Left lung (tissue), 10 donors: ENCODE data around the gene BAIAP3. TPM values are rescaled to one million over a fixed set of nuclear protein-coding genes. Genes with fewer than 3 reads are reported as not detected.
A peak's percentile ranks its signal among the peaks of the same experiment; 100 is the strongest.

Source experiments
- ATAC-seq: fragments of 200-7000 bp; cut with Tn5 transposase; one replicate; pipeline ENCODE4 v1.9.1; 2020; ENCODE audit warnings: moderate library complexity
- DNase-seq, 4 donors: peaks; one replicate each; pipeline ENCODE4 v3.0.0-alpha.2; 2013 to 2020
- H3K27ac ChIP-seq, 2 donors: fragments of 200-600 bp; sonication (generic) in 1 of 2; one replicate each; pipeline versions ENCODE4 v1.5.0 to v1.8.0; 2020 to 2021
- H3K27me3 ChIP-seq, 2 donors: fragments of 200-600 bp; sonication (generic) in 1 of 2; one replicate each; pipeline versions ENCODE4 v1.5.0 to v1.8.0; 2020 to 2021
- H3K36me3 ChIP-seq, 2 donors: fragments of 200-600 bp; sonication (generic) in 1 of 2; one replicate each; pipeline versions ENCODE4 v1.5.0 to v1.8.0; 2020 to 2021
- H3K4me1 ChIP-seq, 2 donors: fragments of 200-600 bp; one replicate each; pipeline ENCODE4 v1.8.0; 2021
- H3K4me3 ChIP-seq, 2 donors: fragments of 200-600 bp; sonication (generic) in 1 of 2; one replicate each; pipeline versions ENCODE4 v1.5.0 to v1.8.0; 2020 to 2021; ENCODE audit warnings: mild to moderate bottlenecking in 1 of 2
- H3K9me3 ChIP-seq, 2 donors: fragments of 200-600 bp; sonication (generic) in 1 of 2; one replicate each; pipeline versions ENCODE4 v1.5.0 to v1.8.0; 2020 to 2021
- CTCF ChIP-seq, 2 donors: fragments of 200-600 bp; sonication (generic) in 1 of 2; IDR thresholded peaks; one replicate each; pipeline versions ENCODE4 v1.5.0 to v1.8.0; 2021; ENCODE audit warnings: antibody characterized with exemption in 2 of 2
- intact Hi-C, 2 donors: fragments of 100-400 bp; cut with DNase I; formaldehyde crosslinking; loops; one replicate each; pipeline versions ENCODE4 v1.11.2 to v1.14.2; 2022
- polyA plus RNA-seq, 6 donors: library from polyadenylated mRNA; unstranded; fragments of 120-200 nt; gene quantifications; one replicate each; pipeline ENCODE4 v1.2.1, GENCODE V29; 2013; ENCODE audit not compliant: insufficient read length in 6 of 6
- total RNA-seq, 2 donors: library from RNA; stranded (reverse); fragmentation: NEBNext Ultra II Directional; extraction: Animal tissue kit (Norgen Biotek cat#: 25700); gene quantifications; one replicate each; pipeline ENCODE4 v1.2.1, GENCODE V29; 2021
- donor health status: DM: no; HTN: yes; CAD: no.
- donor health status: DM: no; HTN: no; CAD: no.

Gene BAIAP3
- total and polyA plus RNA-seq, 8 donors: 1.4 to 8.3 (median 4.2) TPM

GRCh38 chr16:1335211-1335971 is 1.9 kb downstream of the BAIAP3 start:
- Histone ChIP-seq H3K27me3 (peaks cover 34 to 71% of the 10 kb centered on the region in 2 donors), H3K4me3 (no peak overlapping the region), H3K9me3 (peaks cover 0 to 5% of the 10 kb centered on the region in 2 donors), H3K4me1 (peaks cover 5 to 37% of the 10 kb centered on the region in 2 donors), H3K27ac (no peak overlapping the region), H3K36me3 (no peaks in the 10 kb centered on the region)
- TF ChIP-seq CTCF (IDR thresholded peaks at IDR 0.05): no peak
- ATAC-seq (no peak), DNase-seq (no peak)
- intact Hi-C loops: no loop called here

GRCh38 chr16:1335996-1336395 is 2.6 kb downstream of the BAIAP3 start:
- H3K36me3 ChIP-seq: no peaks in the 10 kb centered on the region
- H3K9me3 ChIP-seq: no peaks in the 10 kb centered on the region
- ATAC-seq (no peak), DNase-seq (no peak)
- H3K4me1 ChIP-seq: peaks cover 5 to 36% of the 10 kb centered on the region in 2 donors
- H3K27ac ChIP-seq: no peak overlapping the region
- TF ChIP-seq CTCF (IDR thresholded peaks at IDR 0.05): no peak
- peaks cover 34 to 65% of the 10 kb centered on the region in 2 donors for H3K27me3 ChIP-seq
- no peak overlapping the region for H3K4me3 ChIP-seq
- intact Hi-C loops: no loop called here

- H3K9me3 ChIP-seq: no peaks in the 10 kb centered on the region
- DNase-seq: no peak
- H3K4me1 ChIP-seq: peaks cover 5 to 30% of the 10 kb centered on the region in 2 donors
- H3K36me3 ChIP-seq: no peaks in the 10 kb centered on the region
- ATAC-seq: no peak
- H3K4me3 ChIP-seq: no peak overlapping the region
- TF ChIP-seq CTCF (IDR thresholded peaks at IDR 0.05): no peak
- H3K27me3 ChIP-seq: peaks cover 34 to 59% of the 10 kb centered on the region in 2 donors
- no peak overlapping the region for H3K27ac ChIP-seq
- intact Hi-C loops: no loop called here
These were observed 3.2 kb downstream of the BAIAP3 start for GRCh38 chr16:1336619-1337018.

GRCh38 chr16:1337486-1337885 is 4.0 kb downstream of the BAIAP3 start:
- no peak for TF ChIP-seq CTCF (IDR thresholded peaks at IDR 0.05)
- H3K4me1 ChIP-seq: peaks cover 5 to 27% of the 10 kb centered on the region in 2 donors
- H3K27me3 ChIP-seq: peaks cover 27 to 50% of the 10 kb centered on the region in 2 donors
- no peaks in the 10 kb centered on the region for H3K36me3 ChIP-seq
- no peaks in the 10 kb centered on the region for H3K9me3 ChIP-seq
- no peak for DNase-seq
- intact Hi-C loops: no loop called here
- H3K4me3 ChIP-seq: no peak overlapping the region
- H3K27ac ChIP-seq: no peak overlapping the region
- no peak for ATAC-seq

- ATAC-seq: no peak
- TF ChIP-seq CTCF (IDR thresholded peaks at IDR 0.05): peak; percentile 12 to 30
- intact Hi-C loops: no loop called here
- Histone ChIP-seq H3K4me1 (peaks cover 9 to 25% of the 10 kb centered on the region in 2 donors), H3K9me3 (no peaks in the 10 kb centered on the region), H3K36me3 (no peaks in the 10 kb centered on the region), H3K27ac (no peak overlapping the region), H3K4me3 (no peak overlapping the region), H3K27me3 (peaks cover 19 to 43% of the 10 kb centered on the region in 2 donors)
- peak in 1 of 4 donors; percentile 37 for DNase-seq
These were observed 4.8 kb downstream of the BAIAP3 start for GRCh38 chr16:1338119-1338730.
